H9 (cell line): Measurements from ENCODE around the gene MAST4. TPM values are rescaled to one million over a fixed set of nuclear protein-coding genes. Genes with fewer than 3 reads are reported as not detected.
A peak's percentile ranks its signal among the peaks of the same experiment; 100 is the strongest.

Experiments used
- DNase-seq: peaks from one replicate; pipeline ENCODE4 v3.0.0-alpha.2; 2017
- H2AFZ ChIP-seq: one replicate; pipeline ENCODE4 v1.6.1; 2013; ENCODE audit warnings: mild to moderate bottlenecking, low read length, control low read depth, moderate library complexity
- H2AK5ac ChIP-seq: 2 replicates; pipeline ENCODE4 v1.6.1; 2013; ENCODE audit warnings: low read length, control low read depth, mixed read lengths; ENCODE audit not compliant: insufficient read length
- H2BK120ac ChIP-seq: one replicate; pipeline ENCODE4 v1.6.1; 2013; ENCODE audit warnings: low read depth, mild to moderate bottlenecking, low read length, control low read depth, inconsistent platforms; ENCODE audit not compliant: poor library complexity, severe bottlenecking
- H2BK12ac ChIP-seq: 2 replicates; pipeline ENCODE4 v1.6.1; 2013; ENCODE audit warnings: low read length, control low read depth, mixed read lengths, low read depth; ENCODE audit not compliant: insufficient read length
- H2BK15ac ChIP-seq: 2 replicates; pipeline ENCODE4 v1.6.1; 2013; ENCODE audit warnings: low read depth, low read length, control low read depth
- H2BK20ac ChIP-seq: one replicate; pipeline ENCODE4 v1.6.1; 2013; ENCODE audit warnings: low read depth, mild to moderate bottlenecking, low read length, control low read depth, inconsistent platforms; ENCODE audit not compliant: poor library complexity, severe bottlenecking
- H2BK5ac ChIP-seq: 2 replicates; pipeline ENCODE4 v1.6.1; 2013; ENCODE audit warnings: low read length, control low read depth, mixed read lengths; ENCODE audit not compliant: insufficient read length
- H3K14ac ChIP-seq: 2 replicates; pipeline ENCODE4 v1.6.1; 2013; ENCODE audit warnings: low read length, control low read depth; ENCODE audit not compliant: insufficient read depth
- H3K18ac ChIP-seq: 2 replicates; pipeline ENCODE4 v1.6.1; 2013; ENCODE audit warnings: low read depth, mild to moderate bottlenecking, mixed read lengths, low read length, control low read depth; ENCODE audit not compliant: insufficient read length
- H3K23ac ChIP-seq: 2 replicates; pipeline ENCODE4 v1.6.1; 2013; ENCODE audit warnings: low read length, control low read depth, mixed read lengths, low read depth; ENCODE audit not compliant: insufficient read length
- H3K23me2 ChIP-seq: 2 replicates; pipeline ENCODE4 v1.6.1; 2013; ENCODE audit warnings: low read depth, mild to moderate bottlenecking, mixed read lengths, low read length, control low read depth; ENCODE audit not compliant: insufficient read length, poor library complexity, severe bottlenecking
- H3K27ac ChIP-seq: 2 replicates; pipeline ENCODE4 v1.5.1; 2013; ENCODE audit warnings: low read length, control low read depth, mixed read lengths, low read depth; ENCODE audit not compliant: insufficient read length
- H3K27me3 ChIP-seq: 2 replicates; pipeline ENCODE4 v1.6.1; 2013; ENCODE audit warnings: low read length, control low read depth, inconsistent platforms; ENCODE audit not compliant: insufficient read depth
- H3K4ac ChIP-seq: 2 replicates; pipeline ENCODE4 v1.6.1; 2013; ENCODE audit warnings: low read depth, mild to moderate bottlenecking, control low read depth, inconsistent platforms, low read length, moderate library complexity
- H3K4me1 ChIP-seq: 2 replicates; pipeline ENCODE4 v1.6.1; 2013; ENCODE audit warnings: low read length, control low read depth, inconsistent platforms; ENCODE audit not compliant: insufficient read depth
- H3K4me2 ChIP-seq: 2 replicates; pipeline ENCODE4 v1.6.1; 2013; ENCODE audit warnings: low read length, control low read depth, mixed read lengths; ENCODE audit not compliant: insufficient read length, insufficient read depth
- H3K56ac ChIP-seq: 2 replicates; pipeline ENCODE4 v1.6.1; 2013; ENCODE audit warnings: low read depth, mild to moderate bottlenecking, mixed read lengths, low read length, control low read depth; ENCODE audit not compliant: insufficient read length
- H3K79me1 ChIP-seq: 2 replicates; pipeline ENCODE4 v1.6.1; 2013; ENCODE audit warnings: low read depth, mild to moderate bottlenecking, moderate library complexity, low read length, control low read depth, inconsistent platforms; ENCODE audit not compliant: insufficient read depth, poor library complexity, severe bottlenecking
- H3K79me2 ChIP-seq: 2 replicates; pipeline ENCODE4 v1.6.1; 2013; ENCODE audit warnings: low read length, control low read depth, inconsistent platforms; ENCODE audit not compliant: insufficient read depth
- H3K9ac ChIP-seq: 2 replicates; pipeline ENCODE4 v1.6.1; 2013; ENCODE audit warnings: low read length, control low read depth, mixed read lengths; ENCODE audit not compliant: insufficient read length; ENCODE audit errors: extremely low read depth
- H3K9me3 ChIP-seq: one replicate; pipeline ENCODE4 v1.6.1; 2013; ENCODE audit warnings: low read depth, low read length, inconsistent platforms; ENCODE audit not compliant: control insufficient read depth
- H3T11ph ChIP-seq: one replicate; pipeline ENCODE4 v1.6.1; 2013; ENCODE audit warnings: mild to moderate bottlenecking, low read length, control low read depth, inconsistent platforms
- H4K20me1 ChIP-seq: one replicate; pipeline ENCODE4 v1.6.1; 2013; ENCODE audit not compliant: control insufficient read depth, insufficient read length, insufficient read depth
- H4K5ac ChIP-seq: 2 replicates; pipeline ENCODE4 v1.6.1; 2013; ENCODE audit warnings: low read depth, mild to moderate bottlenecking, mixed read lengths, low read length, control low read depth; ENCODE audit not compliant: insufficient read length
- H4K8ac ChIP-seq: replicated peaks from 2 replicates; pipeline ENCODE4 v1.6.1; 2013; ENCODE audit warnings: low read length, control low read depth, mixed read lengths, low read depth; ENCODE audit not compliant: insufficient read length
- H4K91ac ChIP-seq: 2 replicates; pipeline ENCODE4 v1.6.1; 2013; ENCODE audit warnings: low read depth, mild to moderate bottlenecking, moderate library complexity, mixed read lengths, low read length, control low read depth; ENCODE audit not compliant: insufficient read length
- H3K27ac Mint-ChIP-seq, 3 experiments: 2 replicates in 2 of 3; 3 replicates in 1 of 3; pipeline ENCODE4 v1.8.0; 2020 to 2021; ENCODE audit warnings: mixed read lengths in 3 of 3, mild to moderate bottlenecking in 1 of 3, moderate library complexity in 1 of 3
- H3K27me3 Mint-ChIP-seq: 2 replicates; pipeline ENCODE4 v1.8.0; 2021; ENCODE audit warnings: low read depth, mild to moderate bottlenecking, moderate library complexity, mixed read lengths
- H3K36me3 Mint-ChIP-seq, 3 experiments: 2 replicates in 2 of 3; 3 replicates in 1 of 3; pipeline ENCODE4 v1.8.0; 2020 to 2021; ENCODE audit warnings: low read depth in 3 of 3, mixed read lengths in 3 of 3; ENCODE audit not compliant: insufficient read depth in 1 of 3
- H3K4me1 Mint-ChIP-seq, 2 experiments: 2 replicates each; pipeline ENCODE4 v1.8.0; 2020; ENCODE audit warnings: mixed read lengths in 2 of 2
- H3K4me3 Mint-ChIP-seq, 2 experiments: 2 replicates in 1 of 2; 3 replicates in 1 of 2; pipeline ENCODE4 v1.8.0; 2020 to 2021; ENCODE audit warnings: mild to moderate bottlenecking in 2 of 2, mixed read lengths in 2 of 2, moderate library complexity in 1 of 2
- H3K9me3 Mint-ChIP-seq, 2 experiments: 2 replicates in 1 of 2; 3 replicates in 1 of 2; pipeline ENCODE4 v1.8.0; 2020; ENCODE audit warnings: mild to moderate bottlenecking in 2 of 2, mixed read lengths in 2 of 2, moderate library complexity in 1 of 2
- WGBS: extraction: QIAGEN DNeasy Blood & Tissue Kit; methylation state at CpG from one replicate; pipeline ENCODE4 v1.1.7; 2013; ENCODE audit warnings: missing lambda C conversion rate, low lambda C conversion rate, mixed read lengths; ENCODE audit not compliant: insufficient read length; ENCODE audit errors: extremely low coverage; 5-methylcytosine and 5-hydroxymethylcytosine counted together
- total RNA-seq: library from RNA; stranded (reverse); gene quantifications from 2 replicates; pipeline ENCODE4 v1.2.1, GENCODE V29; 2021
- TF ChIP-seq, protein P1 (sequence below): fragments of 200-600 bp; sonication (generic); conservative IDR thresholded peaks from 3 replicates; pipeline ENCODE4 v1.8.0; 2021; ENCODE audit warnings: antibody characterized with exemption, mild to moderate bottlenecking

MAST4 gene
- total RNA-seq, 1 experiment from 2014 or later, result 3.7 TPM

DNA sequence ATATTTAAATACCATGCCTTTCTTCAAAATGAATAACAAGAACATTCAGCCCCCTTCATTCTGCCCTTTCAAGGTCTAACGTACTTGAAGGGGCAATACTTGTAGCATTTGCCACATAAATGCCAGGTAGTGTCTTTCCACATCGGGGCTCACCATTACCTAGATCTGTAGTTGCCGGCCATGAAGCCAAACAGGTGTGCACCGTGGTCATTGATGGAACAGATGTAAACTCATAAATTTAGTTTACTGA lies 407.4 kb downstream of the MAST4 start:
- Mint-ChIP-seq H3K27ac (peak overlapping the region in 1 of 3 experiments; percentile 42; a peak in 1 of 7 replicates), H3K27me3 (peaks cover 3% of the 10 kb centered on the region), H3K4me1 (peaks cover 18 to 21% of the 10 kb centered on the region in 2 experiments), H3K4me3 (peak overlapping the region; percentile 82 to 85), H3K9me3 (no peaks in the 10 kb centered on the region), H3K36me3 (no peaks in the 10 kb centered on the region)
- TF ChIP-seq, protein P1, sequence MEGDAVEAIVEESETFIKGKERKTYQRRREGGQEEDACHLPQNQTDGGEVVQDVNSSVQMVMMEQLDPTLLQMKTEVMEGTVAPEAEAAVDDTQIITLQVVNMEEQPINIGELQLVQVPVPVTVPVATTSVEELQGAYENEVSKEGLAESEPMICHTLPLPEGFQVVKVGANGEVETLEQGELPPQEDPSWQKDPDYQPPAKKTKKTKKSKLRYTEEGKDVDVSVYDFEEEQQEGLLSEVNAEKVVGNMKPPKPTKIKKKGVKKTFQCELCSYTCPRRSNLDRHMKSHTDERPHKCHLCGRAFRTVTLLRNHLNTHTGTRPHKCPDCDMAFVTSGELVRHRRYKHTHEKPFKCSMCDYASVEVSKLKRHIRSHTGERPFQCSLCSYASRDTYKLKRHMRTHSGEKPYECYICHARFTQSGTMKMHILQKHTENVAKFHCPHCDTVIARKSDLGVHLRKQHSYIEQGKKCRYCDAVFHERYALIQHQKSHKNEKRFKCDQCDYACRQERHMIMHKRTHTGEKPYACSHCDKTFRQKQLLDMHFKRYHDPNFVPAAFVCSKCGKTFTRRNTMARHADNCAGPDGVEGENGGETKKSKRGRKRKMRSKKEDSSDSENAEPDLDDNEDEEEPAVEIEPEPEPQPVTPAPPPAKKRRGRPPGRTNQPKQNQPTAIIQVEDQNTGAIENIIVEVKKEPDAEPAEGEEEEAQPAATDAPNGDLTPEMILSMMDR, result no peak
- Histone ChIP-seq H2BK20ac (no peak overlapping the region), H3K79me2 (no peaks in the 10 kb centered on the region), H3K23me2 (peaks cover 14% of the 10 kb centered on the region), H3K14ac (no peak overlapping the region), H2BK120ac (no peak overlapping the region), H2AFZ (peak overlapping the region; percentile 24), H2BK12ac (no peak overlapping the region), H3T11ph (no peak overlapping the region), H2AK5ac (no peak overlapping the region), H2BK5ac (no peak overlapping the region), H3K4me2 (peak overlapping the region; percentile 56), H3K18ac (no peak overlapping the region), H3K4me1 (no peaks in the 10 kb centered on the region; the same call in 1 of the 2 replicates), H3K27me3 (no peaks in the 10 kb centered on the region), H3K56ac (no peak overlapping the region), H3K9ac (peak overlapping the region; percentile 48), H3K4ac (no peak overlapping the region), H3K9me3 (no peaks in the 10 kb centered on the region), H4K5ac (no peak overlapping the region), H3K79me1 (no peaks in the 10 kb centered on the region), H3K23ac (no peak overlapping the region), H4K91ac (no peak overlapping the region), H2BK15ac (no peak overlapping the region), H4K20me1 (no peaks in the 10 kb centered on the region), H4K8ac (no peak overlapping the region), H3K27ac (no peak overlapping the region)
- no CpG with 5 or more reads among the region's 4 CpGs for WGBS
- DNase-seq, result no peak
